GM12878 (cell line): Measurements from ENCODE around the gene MEX3D. TPM values are rescaled to one million over a fixed set of nuclear protein-coding genes. Genes with fewer than 3 reads are reported as not detected.
"Not testable (repeated sequence)": the region's sequence is repeated elsewhere in the genome, so short reads cannot be mapped to it uniquely, and the experiment has no call there.

Experiments
- ATAC-seq: fragments of 200-7000 bp; cut with Tn5 transposase; 3 replicates; pipeline ENCODE4 v1.9.1; 2020; ENCODE audit warnings: mild to moderate bottlenecking, moderate library complexity
- BruUV-seq: library from RNA; stranded (reverse); fragments of 400-500 nt; replicated peaks from 2 replicates; lab custom pipeline; 2021; lab: Mats Ljungman, UMichigan
- CTCF ChIA-PET: fragments of 300-600 bp; sonication (Branson Sonifier 250); formaldehyde crosslinking; extraction: SDS; loops from one replicate; lab custom pipeline; 2021; ENCODE audit warnings: inconsistent platforms; lab: Yijun Ruan, JAX
- POLR2A ChIA-PET: fragments of 350-600 bp; formaldehyde crosslinking; extraction: SDS; loops from one replicate; lab custom pipeline; 2021; ENCODE audit warnings: inconsistent platforms; lab: Charles Lee
- RAD21 ChIA-PET: fragments of 300-600 bp; sonication (Branson Sonifier 250); formaldehyde crosslinking; loops from one replicate; lab custom pipeline; 2023; ENCODE audit warnings: antibody characterized with exemption; ENCODE audit not compliant: unreplicated experiment; lab: Charles Lee
- SMC1A ChIA-PET: fragments of 300-600 bp; sonication (Branson Sonifier 250); formaldehyde crosslinking; loops from one replicate; lab custom pipeline; 2023; ENCODE audit not compliant: unreplicated experiment, uncharacterized antibody; lab: Charles Lee
- DNase-seq: peaks from one replicate; pipeline ENCODE4 v3.0.0-alpha.2; 2011; ENCODE audit warnings: low read depth, low spot score
- FAIRE-seq: peaks from 3 replicates; lab custom pipeline; 2011; peaks lifted over from hg19 to GRCh38; lab: Jason Lieb, UNC
- H2AFZ ChIP-seq: 2 replicates; pipeline ENCODE4 v1.6.0; 2011; ENCODE audit warnings: low read depth, low read length, control low read depth; ENCODE audit not compliant: control insufficient read depth
- H3K27ac ChIP-seq: 2 replicates; pipeline ENCODE4 v1.5.1; 2011; ENCODE audit warnings: control low read depth; ENCODE audit not compliant: control insufficient read depth, insufficient read depth
- H3K27me3 ChIP-seq, 2 experiments: replicated peaks in 1 of 2; 2 replicates each; pipeline versions ENCODE4 v1.6.0 to v1.6.1; 2011; ENCODE audit warnings: low read length in 1 of 2; ENCODE audit not compliant: control insufficient read depth in 2 of 2, insufficient read depth in 2 of 2
- H3K36me3 ChIP-seq, 2 experiments: 2 replicates each; pipeline ENCODE4 v1.5.1; 2011; ENCODE audit warnings: low read length in 1 of 2; ENCODE audit not compliant: control insufficient read depth in 2 of 2, insufficient read depth in 2 of 2
- H3K4me1 ChIP-seq: 2 replicates; pipeline ENCODE4 v1.6.1; 2011; ENCODE audit warnings: mild to moderate bottlenecking, low read length, moderate library complexity, mixed read lengths; ENCODE audit not compliant: control insufficient read depth, insufficient read depth
- H3K4me2 ChIP-seq: 2 replicates; pipeline ENCODE4 v1.6.0; 2011; ENCODE audit warnings: control low read depth; ENCODE audit not compliant: control insufficient read depth, insufficient read depth
- H3K4me3 ChIP-seq: fragments of 200-600 bp; sonication (generic); 2 replicates; pipeline ENCODE4 v1.5.1; 2016
- H3K79me2 ChIP-seq: 2 replicates; pipeline ENCODE4 v1.6.0; 2011; ENCODE audit warnings: low read length; ENCODE audit not compliant: control insufficient read depth, insufficient read depth
- H3K9ac ChIP-seq: 2 replicates; pipeline ENCODE4 v1.8.0; 2011; ENCODE audit warnings: low read length, control low read depth, mixed read lengths; ENCODE audit not compliant: control insufficient read depth, insufficient read depth
- H3K9me3 ChIP-seq: replicated peaks from 3 replicates; pipeline ENCODE4 v1.5.1; 2011; ENCODE audit warnings: mild to moderate bottlenecking, low read length; ENCODE audit not compliant: control insufficient read depth, insufficient read depth
- H4K20me1 ChIP-seq: 2 replicates; pipeline ENCODE4 v1.6.0; 2011; ENCODE audit not compliant: control insufficient read depth, insufficient read depth
- BCL3 ChIP-seq: IDR thresholded peaks from 2 replicates; pipeline ENCODE4 v1.6.1; 2011; ENCODE audit warnings: borderline replicate concordance, low read depth, mild to moderate bottlenecking, moderate library complexity, low read length; ENCODE audit not compliant: insufficient read depth, poor library complexity, severe bottlenecking
- CHD2 ChIP-seq: IDR thresholded peaks from 2 replicates; pipeline ENCODE4 v1.6.1; 2011; ENCODE audit warnings: low read depth, low read length, improper control_type of control experiment, borderline replicate concordance
- EP300 ChIP-seq, 2 experiments: fragments of 150-350 bp in 1 of 2; IDR thresholded peaks; 2 replicates each; pipeline ENCODE4 v1.6.1; 2011 to 2012; ENCODE audit warnings: low read depth in 2 of 2, low read length in 2 of 2, borderline replicate concordance in 1 of 2, improper control_type of control experiment in 1 of 2, inconsistent platforms in 1 of 2; ENCODE audit not compliant: control insufficient read depth in 1 of 2
- IKZF2 ChIP-seq, 2 experiments: fragments of 450-650 bp; IDR thresholded peaks; 2 replicates each; pipeline ENCODE4 v1.6.1; 2017; ENCODE audit warnings: mild to moderate bottlenecking in 2 of 2, moderate library complexity in 2 of 2
- NR2F1 ChIP-seq: fragments of 450-650 bp; conservative IDR thresholded peaks from 2 replicates; pipeline ENCODE4 v1.6.1; 2017; ENCODE audit warnings: mild to moderate bottlenecking
- SREBF2 ChIP-seq: IDR thresholded peaks from 2 replicates; pipeline ENCODE4 v1.6.1; 2012; ENCODE audit warnings: mild to moderate bottlenecking, low read length
- WGBS: methylation state at CpG from one replicate; pipeline ENCODE4 v1.1.6; 2016; ENCODE audit warnings: low lambda C conversion rate; ENCODE audit not compliant: insufficient replicate concordance, insufficient coverage; ENCODE audit errors: missing lambda C conversion rate; 5-methylcytosine and 5-hydroxymethylcytosine counted together
- in situ Hi-C: fragments of 300-500 bp; cut with MboI; formaldehyde crosslinking; loops from 9 replicates; pipeline ENCODE4 v1.14.3; 2018; ENCODE audit warnings: mixed read lengths
- intact Hi-C: fragments of 100-400 bp; cut with micrococcal nuclease; formaldehyde crosslinking; loops from one replicate; pipeline ENCODE4 v1.14.2; 2022; ENCODE audit not compliant: unreplicated experiment
- polyA plus RNA-seq, 11 experiments: library from polyadenylated mRNA; depleted of rRNA in 4 of 11; unstranded in 6 of 11; stranded (reverse) in 5 of 11; fragments of >200 nt; fragmentation: Nextera tagmentation in 4 of 11; fragmentation: Illumina TruSeq in 1 of 11; extraction: Ambion mirVana in 4 of 11; extraction: Trizol in 1 of 11; gene quantifications; 1 replicate in 1 of 11; 2 replicates in 10 of 11; pipeline versions ENCODE4 v1.2.1 to v1.2.3, GENCODE V29; 2011 to 2016; ENCODE audit warnings: inconsistent platforms in 2 of 11, missing spikeins in 2 of 11, low read depth in 1 of 11
- total RNA-seq, 4 experiments: library from RNA; depleted of rRNA in 3 of 4; stranded (reverse); fragments of >200 nt in 3 of 4; fragmentation: Illumina TruSeq in 1 of 4; extraction: Trizol in 1 of 4; gene quantifications; 2 replicates each; pipeline versions ENCODE4 v1.2.1 to v1.2.3, GENCODE V29; 2013 to 2021
- TF ChIP-seq, protein P1 (sequence below): IDR thresholded peaks from 2 replicates; pipeline ENCODE4 v1.6.1; 2011; ENCODE audit warnings: low read depth, mild to moderate bottlenecking, low read length, moderate library complexity, borderline replicate concordance; ENCODE audit errors: extremely low read depth

Gene MEX3D
- total and polyA plus RNA-seq, 10 of the 15 experiments (the other 5 are each of a cell fraction or from before 2014, with no cell fraction given), result 0.18 to 6.8 (median 0.81) TPM

DNA sequence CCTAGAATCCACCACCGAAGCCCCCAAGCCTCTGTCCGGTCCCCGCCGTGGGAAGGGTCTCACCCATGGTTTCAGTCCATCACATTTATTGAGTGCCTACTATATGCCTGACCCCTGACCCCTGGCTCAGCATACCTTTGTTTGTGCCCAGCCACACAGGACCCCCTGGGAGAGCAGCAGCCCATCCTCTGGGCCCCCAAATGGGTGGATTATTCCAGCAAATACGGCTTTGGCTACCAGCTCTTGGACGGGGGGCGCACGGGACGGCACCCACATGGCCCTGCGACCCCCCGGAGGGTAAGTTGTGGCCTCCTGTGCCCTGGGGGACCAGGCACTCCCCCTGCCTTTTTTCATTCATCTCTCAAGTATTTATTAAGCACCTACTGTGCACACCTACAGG is 36.5 kb downstream of the MEX3D start (continued):
- no peak for TF ChIP-seq EP300 (IDR thresholded peaks at IDR 0.05; ENCODE audit: borderline replicate concordance in 1 of 2, control insufficient read depth in 1 of 2, low read depth in 2 of 2, low read length in 2 of 2)
- TF ChIP-seq, protein P1, sequence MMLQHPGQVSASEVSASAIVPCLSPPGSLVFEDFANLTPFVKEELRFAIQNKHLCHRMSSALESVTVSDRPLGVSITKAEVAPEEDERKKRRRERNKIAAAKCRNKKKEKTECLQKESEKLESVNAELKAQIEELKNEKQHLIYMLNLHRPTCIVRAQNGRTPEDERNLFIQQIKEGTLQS, result no peak
- TF ChIP-seq IKZF2 (IDR thresholded peaks at IDR 0.05), result no peak
- no peak for TF ChIP-seq BCL3
- TF ChIP-seq SREBF2, result no peak
- TF ChIP-seq NR2F1, result no peak
- no peak for TF ChIP-seq CHD2

DNA sequence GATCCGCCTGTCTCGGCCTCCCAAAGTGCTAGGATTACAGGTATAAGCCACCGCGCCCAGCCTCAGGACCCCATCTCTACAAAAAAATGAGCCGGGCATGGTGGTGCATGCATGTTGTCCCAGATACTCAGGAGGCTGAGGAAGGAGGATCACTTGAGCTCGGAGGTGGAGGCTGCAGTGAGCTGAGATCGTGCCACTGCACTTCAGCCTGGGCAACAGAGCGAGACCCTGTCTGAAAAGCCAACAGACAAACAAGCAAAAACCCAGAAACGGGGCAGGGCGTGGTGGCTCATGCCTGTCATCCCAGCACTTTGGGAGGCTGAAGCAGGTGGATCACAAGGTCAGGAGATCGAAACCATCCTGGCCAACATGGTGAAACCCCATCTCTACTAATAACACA is 37.3 kb downstream of the MEX3D start:
- H3K9me3 ChIP-seq, in situ Hi-C loops, DNase-seq, intact Hi-C loops, ATAC-seq, RAD21 ChIA-PET, FAIRE-seq, H3K4me1 ChIP-seq, H3K79me2 ChIP-seq, H2AFZ ChIP-seq, H3K27me3 ChIP-seq, H4K20me1 ChIP-seq, H3K27ac ChIP-seq, SMC1A ChIA-PET, POLR2A ChIA-PET, CTCF ChIA-PET, BruUV-seq, H3K4me3 ChIP-seq, H3K4me2 ChIP-seq, H3K9ac ChIP-seq, H3K36me3 ChIP-seq: not testable (repeated sequence)
- WGBS, result 49% methylated on average over 10 of the region's 11 CpGs
